GM19328 (cell line): ENCODE results near the gene TIAM2.
"Not testable (repeated sequence)": the region's sequence is repeated elsewhere in the genome, so short reads cannot be mapped to it uniquely, and the experiment has no call there.

Experiments used
- ATAC-seq: cut with Tn5 transposase; IDR thresholded peaks from one replicate; pipeline ENCODE4 v1.9.1; 2021; ENCODE audit warnings: mild to moderate bottlenecking, moderate library complexity; ENCODE audit not compliant: unreplicated experiment

TIAM2 gene

GRCh38 chr6:155090166-155090565, 95.1 kb downstream of the TIAM2 start:
- no peak for ATAC-seq

GRCh38 chr6:155091756-155092155, 96.6 kb downstream of the TIAM2 start:
- no peak for ATAC-seq

GRCh38 chr6:155093430-155093829, 98.3 kb downstream of the TIAM2 start:
- no peak for ATAC-seq

- no peak for ATAC-seq
Observed at GRCh38 chr6:155100087-155100486, 105.0 kb downstream of the TIAM2 start.

GRCh38 chr6:155100591-155100990, 105.5 kb downstream of the TIAM2 start:
- ATAC-seq, result no peak

GRCh38 chr6:155103083-155103645, 108.0 kb downstream of the TIAM2 start:
- not testable (repeated sequence) for ATAC-seq

- ATAC-seq, result no peak
Observed at GRCh38 chr6:155103816-155104366, 108.8 kb downstream of the TIAM2 start.

- ATAC-seq, result no peak
Observed at GRCh38 chr6:155106456-155107115, 111.5 kb downstream of the TIAM2 start.

- no peak for ATAC-seq
Observed at GRCh38 chr6:155107432-155108069, 112.4 kb downstream of the TIAM2 start.

- no peak for ATAC-seq
Observed at GRCh38 chr6:155108070-155108820, 113.1 kb downstream of the TIAM2 start.

- no peak for ATAC-seq
Observed at GRCh38 chr6:155110721-155111120, 115.6 kb downstream of the TIAM2 start.

- no peak for ATAC-seq
Observed at GRCh38 chr6:155112757-155113156, 117.6 kb downstream of the TIAM2 start.

GRCh38 chr6:155115893-155116570, 120.9 kb downstream of the TIAM2 start:
- no peak for ATAC-seq

GRCh38 chr6:155116571-155116910, 121.4 kb downstream of the TIAM2 start:
- no peak for ATAC-seq

GRCh38 chr6:155117256-155117655, 122.1 kb downstream of the TIAM2 start:
- no peak for ATAC-seq

GRCh38 chr6:155117785-155118184, 122.7 kb downstream of the TIAM2 start:
- ATAC-seq, result no peak

GRCh38 chr6:155119201-155119600, 124.1 kb downstream of the TIAM2 start:
- not testable (repeated sequence) for ATAC-seq

- ATAC-seq, result no peak
Observed at GRCh38 chr6:155120034-155120433, 124.9 kb downstream of the TIAM2 start.

- no peak for ATAC-seq
Observed at GRCh38 chr6:155121294-155121693, 126.2 kb downstream of the TIAM2 start.

- no peak for ATAC-seq
Observed at GRCh38 chr6:155121699-155122098, 126.6 kb downstream of the TIAM2 start.
